Measurements from ENCODE around the gene MPHOSPH9. TPM values are rescaled to one million over a fixed set of nuclear protein-coding genes. Genes with fewer than 3 reads are reported as not detected.
A peak's percentile ranks its signal among the peaks of the same experiment; 100 is the strongest.

The MPHOSPH9 gene
- polyA plus RNA-seq, 3 donors = 6.3 to 14.1 (median 9.2) TPM

DNA sequence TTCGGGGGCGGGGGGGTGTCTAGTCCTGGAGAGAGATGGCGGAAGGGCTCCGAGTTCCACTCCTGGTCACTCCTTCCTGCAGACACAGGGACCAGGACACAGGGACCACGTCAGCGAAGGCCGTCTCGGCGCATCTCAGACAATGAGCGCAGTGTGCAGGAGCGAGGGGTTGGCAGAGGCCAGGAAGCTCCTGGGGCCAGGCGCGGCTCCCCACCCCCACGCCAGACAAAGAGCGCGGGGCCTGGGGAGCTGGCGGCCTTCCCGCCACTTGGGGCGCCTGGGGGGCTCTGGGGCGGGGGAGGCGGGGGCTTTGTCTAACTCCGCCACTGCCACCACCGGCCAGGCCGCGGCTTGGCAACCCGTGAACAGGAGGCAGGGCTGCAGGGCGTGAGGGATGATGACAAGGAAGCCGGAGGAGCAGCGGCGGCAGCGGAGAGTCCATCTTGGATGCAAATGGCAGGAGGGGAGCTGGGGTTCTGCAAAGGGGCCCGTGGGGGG, 36.5 kb upstream of the MPHOSPH9 start:
- H3K9me3 Mint-ChIP-seq = no peaks in the 10 kb centered on the region
- peak overlapping the region in 1 of 2 donors; percentile 53 for H3K27ac ChIP-seq (ENCODE audit: low read depth in 1 of 2, low read length in 2 of 2)
- TF ChIP-seq, protein P1, sequence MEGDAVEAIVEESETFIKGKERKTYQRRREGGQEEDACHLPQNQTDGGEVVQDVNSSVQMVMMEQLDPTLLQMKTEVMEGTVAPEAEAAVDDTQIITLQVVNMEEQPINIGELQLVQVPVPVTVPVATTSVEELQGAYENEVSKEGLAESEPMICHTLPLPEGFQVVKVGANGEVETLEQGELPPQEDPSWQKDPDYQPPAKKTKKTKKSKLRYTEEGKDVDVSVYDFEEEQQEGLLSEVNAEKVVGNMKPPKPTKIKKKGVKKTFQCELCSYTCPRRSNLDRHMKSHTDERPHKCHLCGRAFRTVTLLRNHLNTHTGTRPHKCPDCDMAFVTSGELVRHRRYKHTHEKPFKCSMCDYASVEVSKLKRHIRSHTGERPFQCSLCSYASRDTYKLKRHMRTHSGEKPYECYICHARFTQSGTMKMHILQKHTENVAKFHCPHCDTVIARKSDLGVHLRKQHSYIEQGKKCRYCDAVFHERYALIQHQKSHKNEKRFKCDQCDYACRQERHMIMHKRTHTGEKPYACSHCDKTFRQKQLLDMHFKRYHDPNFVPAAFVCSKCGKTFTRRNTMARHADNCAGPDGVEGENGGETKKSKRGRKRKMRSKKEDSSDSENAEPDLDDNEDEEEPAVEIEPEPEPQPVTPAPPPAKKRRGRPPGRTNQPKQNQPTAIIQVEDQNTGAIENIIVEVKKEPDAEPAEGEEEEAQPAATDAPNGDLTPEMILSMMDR (IDR thresholded peaks at IDR 0.05) = peak; percentile 18
- peaks cover 0 to 2% of the 10 kb centered on the region in 2 donors for H3K27me3 ChIP-seq (ENCODE audit: control insufficient read depth in 2 of 2, insufficient read depth in 2 of 2, low read length in 2 of 2)
- H3K4me2 ChIP-seq (replicated peaks; ENCODE audit: extremely low read depth, low read length, poor library complexity, severe bottlenecking) = peak overlapping the region; percentile 98
- peak overlapping the region; percentile 89 for H2AFZ ChIP-seq (ENCODE audit: insufficient read depth, low read depth, low read length, poor library complexity, severe bottlenecking)
- H3K27ac Mint-ChIP-seq = peak overlapping the region in 5 of 7 donors; percentile 37 to 72 (median 66)
- H4K20me1 ChIP-seq (ENCODE audit: insufficient read depth, low read length) = no peaks in the 10 kb centered on the region
- WGBS (ENCODE audit: insufficient coverage) = 0% methylated on average over 28 of the region's 32 CpGs
- peaks cover 37 to 44% of the 10 kb centered on the region in 2 donors for H3K4me1 ChIP-seq (ENCODE audit: control insufficient read depth in 1 of 2, insufficient read depth in 2 of 2, low read length in 2 of 2)
- peak; percentile 30 to 40 (median 31) for DNase-seq
- H3K36me3 Mint-ChIP-seq = peaks cover 18 to 22% of the 10 kb centered on the region in 2 donors
- H3K9me3 ChIP-seq (replicated peaks in 1 of 2; ENCODE audit: control insufficient read depth in 1 of 2, insufficient read depth in 1 of 2, low read length in 2 of 2) = no peaks in the 10 kb centered on the region
- H3K27me3 Mint-ChIP-seq (ENCODE audit: low read depth in 3 of 3) = peaks cover 0 to 13% (median 0%) of the 10 kb centered on the region in 3 donors
- peak overlapping the region; percentile 63 for H3K9ac ChIP-seq (ENCODE audit: insufficient read depth, low read length, poor library complexity, severe bottlenecking)
- H3K36me3 ChIP-seq (replicated peaks in 1 of 2; ENCODE audit: control insufficient read depth in 1 of 2, insufficient read depth in 2 of 2, low read length in 2 of 2) = peaks cover 5 to 13% of the 10 kb centered on the region in 2 donors
- H3K4me3 ChIP-seq (replicated peaks in 1 of 3; ENCODE audit: low read depth in 2 of 3, low read length in 3 of 3) = peak overlapping the region; percentile 29 to 84 (median 56)
- peak overlapping the region; percentile 89 to 96 for H3K4me3 Mint-ChIP-seq
- peaks cover 40% of the 10 kb centered on the region for H3K4me1 Mint-ChIP-seq
- H3K79me2 ChIP-seq (ENCODE audit: insufficient read depth, low read length) = peaks cover 22% of the 10 kb centered on the region
- intact Hi-C loops (cut with micrococcal nuclease) = no loop called here

DNA sequence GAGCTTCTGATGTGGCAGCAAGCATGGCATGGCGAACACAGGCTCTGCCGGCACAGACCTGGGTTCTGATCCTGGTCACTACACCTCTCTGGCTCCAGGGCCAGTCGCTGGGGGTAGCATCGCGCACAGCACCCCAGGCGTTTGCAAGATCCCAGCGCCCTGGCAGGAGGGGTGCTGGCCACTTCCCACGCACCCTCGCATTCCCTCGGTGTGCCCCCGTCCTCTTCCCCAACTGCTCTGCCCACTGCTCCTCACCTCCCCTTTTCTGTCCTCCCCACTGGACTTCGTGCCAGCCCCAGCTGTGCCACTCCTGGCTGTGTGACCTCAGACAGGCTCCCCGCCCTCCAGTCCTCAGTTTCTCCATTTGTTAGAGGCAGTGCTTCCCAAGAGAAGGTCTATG, 35.9 kb upstream of the MPHOSPH9 start:
- TF ChIP-seq, protein P1 (IDR thresholded peaks at IDR 0.05) = no peak
- Histone ChIP-seq H3K27ac (ENCODE audit: low read depth in 1 of 2, low read length in 2 of 2) (peak overlapping the region in 1 of 2 donors; percentile 34), H4K20me1 (ENCODE audit: insufficient read depth, low read length) (no peaks in the 10 kb centered on the region), H3K36me3 (replicated peaks in 1 of 2; ENCODE audit: control insufficient read depth in 1 of 2, insufficient read depth in 2 of 2, low read length in 2 of 2) (peaks cover 5 to 14% of the 10 kb centered on the region in 2 donors), H3K9ac (ENCODE audit: insufficient read depth, low read length, poor library complexity, severe bottlenecking) (peak overlapping the region; percentile 63), H3K4me1 (ENCODE audit: control insufficient read depth in 1 of 2, insufficient read depth in 2 of 2, low read length in 2 of 2) (peaks cover 37 to 44% of the 10 kb centered on the region in 2 donors), H3K4me3 (replicated peaks in 1 of 3; ENCODE audit: low read depth in 2 of 3, low read length in 3 of 3) (peak overlapping the region; percentile 29 to 84 (median 56)), H3K79me2 (ENCODE audit: insufficient read depth, low read length) (peaks cover 22% of the 10 kb centered on the region), H3K4me2 (replicated peaks; ENCODE audit: extremely low read depth, low read length, poor library complexity, severe bottlenecking) (peak overlapping the region; percentile 98), H2AFZ (ENCODE audit: insufficient read depth, low read depth, low read length, poor library complexity, severe bottlenecking) (peak overlapping the region; percentile 89), H3K27me3 (ENCODE audit: control insufficient read depth in 2 of 2, insufficient read depth in 2 of 2, low read length in 2 of 2) (peaks cover 0 to 2% of the 10 kb centered on the region in 2 donors), H3K9me3 (replicated peaks in 1 of 2; ENCODE audit: control insufficient read depth in 1 of 2, insufficient read depth in 1 of 2, low read length in 2 of 2) (no peaks in the 10 kb centered on the region)
- no peak for DNase-seq
- Mint-ChIP-seq H3K36me3 (peaks cover 20 to 26% of the 10 kb centered on the region in 2 donors), H3K4me1 (peaks cover 40% of the 10 kb centered on the region), H3K27ac (peak overlapping the region in 3 of 7 donors; percentile 35 to 72 (median 67)), H3K4me3 (peak overlapping the region; percentile 89 to 96), H3K27me3 (ENCODE audit: low read depth in 3 of 3) (peaks cover 0 to 8% (median 0%) of the 10 kb centered on the region in 3 donors), H3K9me3 (no peaks in the 10 kb centered on the region)
- intact Hi-C loops (cut with micrococcal nuclease) = no loop called here
- WGBS (ENCODE audit: insufficient coverage) = 18% methylated on average over 12 of the region's 13 CpGs

All from CD14-positive monocyte (primary cell).